GM23248 (cell line): ENCODE measurements around the gene PIBF1.

ENCODE experiments used
- EZH2 ChIP-seq: fragments of 200-600 bp; sonication (generic); IDR thresholded peaks from 2 replicates; pipeline ENCODE4 v1.6.1; 2018; ENCODE audit warnings: antibody characterized with exemption, mild to moderate bottlenecking; ENCODE audit not compliant: insufficient read depth, poor library complexity, severe bottlenecking
- EZH2phosphoT487 ChIP-seq: fragments of 200-600 bp; sonication (generic); IDR thresholded peaks from 2 replicates; pipeline ENCODE4 v1.6.1; 2018; ENCODE audit warnings: antibody characterized with exemption, moderate library complexity, mild to moderate bottlenecking, low read depth; ENCODE audit not compliant: insufficient read depth

DNA sequence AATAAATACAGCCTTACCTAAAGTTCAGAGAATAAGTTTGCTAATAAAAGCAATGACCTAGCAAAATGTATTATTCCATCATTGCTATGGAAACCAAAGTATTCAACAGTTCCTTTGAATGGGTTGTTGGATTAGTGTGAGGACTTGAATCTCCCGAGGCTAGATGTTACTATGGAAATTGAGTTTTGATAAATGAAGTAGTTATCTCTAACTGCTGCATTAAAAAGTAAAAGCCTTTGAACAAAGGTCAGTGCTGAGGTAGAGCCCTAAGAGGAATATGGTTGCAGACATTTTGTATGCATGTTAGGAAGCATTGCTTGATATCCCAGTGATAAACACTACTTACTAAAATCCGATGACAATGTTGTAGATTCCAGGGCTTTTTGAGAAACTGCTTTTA lies 283.1 kb downstream of the PIBF1 start:
- TF ChIP-seq EZH2 (no peak), EZH2phosphoT487 (no peak)
